ENCODE measurements around the gene PAPOLB. TPM values are rescaled to one million over a fixed set of nuclear protein-coding genes. Genes with fewer than 3 reads are reported as not detected.

PAPOLB gene
- polyA plus RNA-seq, 2 of the 4 experiments (the other 2 are of a cell fraction): not detected

DNA sequence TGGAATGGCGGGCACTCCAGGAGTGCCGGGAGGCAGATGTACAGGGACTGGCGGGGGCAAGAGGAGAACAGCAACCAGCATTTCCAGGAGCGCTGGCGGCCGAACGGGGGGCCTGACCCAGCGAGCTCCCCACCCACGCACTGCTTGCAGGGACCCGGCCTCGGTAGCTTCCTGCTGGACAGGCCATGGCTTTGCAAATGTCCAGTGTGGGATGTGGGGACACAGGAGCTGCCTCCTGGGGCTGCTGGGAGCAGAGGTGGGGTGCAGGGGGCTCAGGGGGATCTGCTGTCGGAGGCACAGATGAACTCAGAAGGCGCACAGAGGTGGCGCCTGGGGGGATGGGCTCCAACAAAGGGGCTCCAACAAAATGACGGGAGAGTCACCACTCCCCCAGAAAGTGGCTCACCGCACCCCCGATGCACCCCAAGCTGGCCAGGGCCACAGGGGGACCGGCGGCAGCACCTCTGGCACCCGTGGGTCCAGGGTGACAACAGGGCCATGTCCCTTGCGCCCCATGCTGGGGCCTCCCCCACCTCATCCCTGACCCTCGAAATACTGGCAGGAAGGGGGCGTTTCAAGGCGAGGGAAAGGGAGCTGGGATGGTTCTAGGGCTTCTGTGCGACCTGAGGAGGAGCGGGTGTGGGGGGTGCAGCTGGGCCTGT, 45.3 kb downstream of the PAPOLB start:
- CTCF ChIA-PET: interaction anchor here (0.9 to 1.8 kb wide), 5 partner anchors 8 to 358 kb away, joined by 3 to 7 read pairs (median 5); partner anchors contain the start of gene RADIL

DNA sequence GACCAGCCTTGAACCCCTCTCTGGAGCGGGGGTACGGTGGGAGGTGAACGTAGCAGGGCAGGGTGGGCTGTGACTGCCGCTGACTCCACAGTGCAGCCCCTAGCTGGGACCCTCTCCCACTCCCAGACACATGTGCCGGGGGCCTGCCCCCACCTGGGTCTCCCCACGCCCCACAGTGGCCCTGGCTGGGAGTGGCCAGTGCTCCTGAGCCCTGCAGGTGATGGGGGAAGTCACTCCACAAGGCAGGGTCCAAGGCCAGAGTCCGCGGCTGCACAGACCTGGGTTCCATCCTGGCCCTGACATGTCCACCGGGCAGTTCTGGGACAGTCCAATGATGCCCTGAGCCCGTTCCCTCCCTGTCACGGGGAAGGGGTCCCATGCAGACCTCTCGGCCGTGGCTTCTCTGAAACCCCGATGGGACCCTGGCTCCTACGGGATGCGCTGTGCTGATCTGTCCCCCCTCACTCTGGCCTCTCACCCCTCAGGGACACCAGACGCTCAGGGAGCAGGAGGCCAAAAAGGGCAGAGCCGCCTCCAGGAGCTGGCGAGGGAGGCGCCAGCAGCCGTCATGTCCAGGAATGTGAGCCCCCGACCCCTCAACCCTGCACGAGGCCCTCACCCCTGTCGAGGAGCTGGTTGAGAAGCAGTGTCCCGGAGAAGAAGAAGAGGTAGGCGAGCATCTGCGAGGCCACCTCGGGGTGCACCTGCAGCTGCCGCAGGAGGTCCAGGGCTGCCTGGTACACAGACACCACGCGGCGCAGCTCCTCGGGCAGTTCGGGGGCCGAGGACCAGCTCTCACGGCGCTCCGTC, 46.0 kb downstream of the PAPOLB start:
- Histone ChIP-seq H3K9me3 (no peaks in the 10 kb centered on the region), H3K4me1 (no peaks in the 10 kb centered on the region), H3K4me3 (no peak overlapping the region), H3K4me2 (no peak overlapping the region), H3K27ac (no peak overlapping the region)
- DNase-seq (ENCODE audit: low read depth in 1 of 2, low spot score in 1 of 2) (no peak), FAIRE-seq (no peak), ATAC-seq (no peak)
- 79% methylated on average over 25 of the region's 38 CpGs for WGBS (ENCODE audit: missing lambda C conversion rate)
- POLR2A ChIA-PET: interaction anchor here (0.6 kb wide), 1 partner anchor 153 kb away, joined by 9 read pairs; no protein-coding TSS in a partner anchor
- CTCF ChIA-PET: interaction anchor here (0.9 to 1.8 kb wide), 6 partner anchors 9 to 358 kb away, joined by 3 to 7 read pairs (median 6); partner anchors contain the start of gene RADIL
- TF ChIP-seq ZNF302 (CRISPR knock-in tag; IDR thresholded peaks at IDR 0.05): no peak
- no peak for TF ChIP-seq ZFP36 (IDR thresholded peaks at IDR 0.05; ENCODE audit: borderline replicate concordance, partially characterized antibody)
- TF ChIP-seq RARB (CRISPR knock-in tag; IDR thresholded peaks at IDR 0.05): no peak
- no peak for TF ChIP-seq HOXB13 (CRISPR knock-in tag; IDR thresholded peaks at IDR 0.05; ENCODE audit: low read depth)
- TF ChIP-seq, protein P1, sequence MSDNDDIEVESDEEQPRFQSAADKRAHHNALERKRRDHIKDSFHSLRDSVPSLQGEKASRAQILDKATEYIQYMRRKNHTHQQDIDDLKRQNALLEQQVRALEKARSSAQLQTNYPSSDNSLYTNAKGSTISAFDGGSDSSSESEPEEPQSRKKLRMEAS (IDR thresholded peaks at IDR 0.05): no peak
- no peak for TF ChIP-seq MAFK (IDR thresholded peaks at IDR 0.05; ENCODE audit: partially characterized antibody)
- TF ChIP-seq CHD4 (IDR thresholded peaks at IDR 0.05; ENCODE audit: borderline replicate concordance): no peak
- TF ChIP-seq BHLHE40 (IDR thresholded peaks at IDR 0.05; ENCODE audit: low read depth, low read length): no peak
- no peak for TF ChIP-seq RFX5 (IDR thresholded peaks at IDR 0.05)
- TF ChIP-seq FOSL2 (IDR thresholded peaks at IDR 0.05): no peak
- TF ChIP-seq FOSL2 (CRISPR knock-in tag; IDR thresholded peaks at IDR 0.05): no peak
- TF ChIP-seq PHF8 (IDR thresholded peaks at IDR 0.05; ENCODE audit: borderline replicate concordance, low read depth): no peak
- no peak for TF ChIP-seq JUN (IDR thresholded peaks at IDR 0.05)
- TF ChIP-seq, protein P2, sequence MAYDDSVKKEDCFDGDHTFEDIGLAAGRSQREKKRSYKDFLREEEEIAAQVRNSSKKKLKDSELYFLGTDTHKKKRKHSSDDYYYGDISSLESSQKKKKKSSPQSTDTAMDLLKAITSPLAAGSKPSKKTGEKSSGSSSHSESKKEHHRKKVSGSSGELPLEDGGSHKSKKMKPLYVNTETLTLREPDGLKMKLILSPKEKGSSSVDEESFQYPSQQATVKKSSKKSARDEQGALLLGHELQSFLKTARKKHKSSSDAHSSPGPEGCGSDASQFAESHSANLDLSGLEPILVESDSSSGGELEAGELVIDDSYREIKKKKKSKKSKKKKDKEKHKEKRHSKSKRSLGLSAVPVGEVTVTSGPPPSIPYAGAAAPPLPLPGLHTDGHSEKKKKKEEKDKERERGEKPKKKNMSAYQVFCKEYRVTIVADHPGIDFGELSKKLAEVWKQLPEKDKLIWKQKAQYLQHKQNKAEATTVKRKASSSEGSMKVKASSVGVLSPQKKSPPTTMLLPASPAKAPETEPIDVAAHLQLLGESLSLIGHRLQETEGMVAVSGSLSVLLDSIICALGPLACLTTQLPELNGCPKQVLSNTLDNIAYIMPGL (CRISPR knock-in tag; IDR thresholded peaks at IDR 0.05; ENCODE audit: borderline replicate concordance): no peak

More for the DNA sequence above, 45.3 kb downstream of the PAPOLB start:
- WGBS (ENCODE audit: missing lambda C conversion rate): 73% methylated on average over 11 of the region's 26 CpGs
- H3K27ac ChIP-seq: no peak overlapping the region
- TF ChIP-seq POLR2AphosphoS2 (conservative IDR thresholded peaks at IDR 0.05; ENCODE audit: low read length): no peak
- TF ChIP-seq, protein P2 (CRISPR knock-in tag; IDR thresholded peaks at IDR 0.05; ENCODE audit: borderline replicate concordance): no peak
- no peak for TF ChIP-seq MAZ (IDR thresholded peaks at IDR 0.05; ENCODE audit: borderline replicate concordance, low read depth, low read length)
- TF ChIP-seq ZNF302 (CRISPR knock-in tag; IDR thresholded peaks at IDR 0.05): no peak
- no peak for TF ChIP-seq CBX8 (IDR thresholded peaks at IDR 0.05)
- TF ChIP-seq RNF2 (IDR thresholded peaks at IDR 0.05; ENCODE audit: borderline replicate concordance, low read depth): no peak
- TF ChIP-seq, protein P3, sequence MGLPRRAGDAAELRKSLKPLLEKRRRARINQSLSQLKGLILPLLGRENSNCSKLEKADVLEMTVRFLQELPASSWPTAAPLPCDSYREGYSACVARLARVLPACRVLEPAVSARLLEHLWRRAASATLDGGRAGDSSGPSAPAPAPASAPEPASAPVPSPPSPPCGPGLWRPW (IDR thresholded peaks at IDR 0.05): no peak
- TF ChIP-seq, protein P4, sequence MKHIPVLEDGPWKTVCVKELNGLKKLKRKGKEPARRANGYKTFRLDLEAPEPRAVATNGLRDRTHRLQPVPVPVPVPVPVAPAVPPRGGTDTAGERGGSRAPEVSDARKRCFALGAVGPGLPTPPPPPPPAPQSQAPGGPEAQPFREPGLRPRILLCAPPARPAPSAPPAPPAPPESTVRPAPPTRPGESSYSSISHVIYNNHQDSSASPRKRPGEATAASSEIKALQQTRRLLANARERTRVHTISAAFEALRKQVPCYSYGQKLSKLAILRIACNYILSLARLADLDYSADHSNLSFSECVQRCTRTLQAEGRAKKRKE (CRISPR knock-in tag; IDR thresholded peaks at IDR 0.05; ENCODE audit: low read depth): no peak
- no peak for TF ChIP-seq HOXA7 (CRISPR knock-in tag; IDR thresholded peaks at IDR 0.05)
- no peak for TF ChIP-seq CEBPB (IDR thresholded peaks at IDR 0.05)
- TF ChIP-seq KDM1A (IDR thresholded peaks at IDR 0.05; ENCODE audit: low read depth): no peak
- no peak for TF ChIP-seq RFX5 (IDR thresholded peaks at IDR 0.05)
- TF ChIP-seq PHF8 (IDR thresholded peaks at IDR 0.05; ENCODE audit: borderline replicate concordance, low read depth): no peak
- no peak for TF ChIP-seq ESRRA (IDR thresholded peaks at IDR 0.05; ENCODE audit: borderline replicate concordance, low read length)
- TF ChIP-seq HDAC2 (IDR thresholded peaks at IDR 0.05): no peak
- TF ChIP-seq KDM5A (IDR thresholded peaks at IDR 0.05): no peak
- TF ChIP-seq, protein P5, sequence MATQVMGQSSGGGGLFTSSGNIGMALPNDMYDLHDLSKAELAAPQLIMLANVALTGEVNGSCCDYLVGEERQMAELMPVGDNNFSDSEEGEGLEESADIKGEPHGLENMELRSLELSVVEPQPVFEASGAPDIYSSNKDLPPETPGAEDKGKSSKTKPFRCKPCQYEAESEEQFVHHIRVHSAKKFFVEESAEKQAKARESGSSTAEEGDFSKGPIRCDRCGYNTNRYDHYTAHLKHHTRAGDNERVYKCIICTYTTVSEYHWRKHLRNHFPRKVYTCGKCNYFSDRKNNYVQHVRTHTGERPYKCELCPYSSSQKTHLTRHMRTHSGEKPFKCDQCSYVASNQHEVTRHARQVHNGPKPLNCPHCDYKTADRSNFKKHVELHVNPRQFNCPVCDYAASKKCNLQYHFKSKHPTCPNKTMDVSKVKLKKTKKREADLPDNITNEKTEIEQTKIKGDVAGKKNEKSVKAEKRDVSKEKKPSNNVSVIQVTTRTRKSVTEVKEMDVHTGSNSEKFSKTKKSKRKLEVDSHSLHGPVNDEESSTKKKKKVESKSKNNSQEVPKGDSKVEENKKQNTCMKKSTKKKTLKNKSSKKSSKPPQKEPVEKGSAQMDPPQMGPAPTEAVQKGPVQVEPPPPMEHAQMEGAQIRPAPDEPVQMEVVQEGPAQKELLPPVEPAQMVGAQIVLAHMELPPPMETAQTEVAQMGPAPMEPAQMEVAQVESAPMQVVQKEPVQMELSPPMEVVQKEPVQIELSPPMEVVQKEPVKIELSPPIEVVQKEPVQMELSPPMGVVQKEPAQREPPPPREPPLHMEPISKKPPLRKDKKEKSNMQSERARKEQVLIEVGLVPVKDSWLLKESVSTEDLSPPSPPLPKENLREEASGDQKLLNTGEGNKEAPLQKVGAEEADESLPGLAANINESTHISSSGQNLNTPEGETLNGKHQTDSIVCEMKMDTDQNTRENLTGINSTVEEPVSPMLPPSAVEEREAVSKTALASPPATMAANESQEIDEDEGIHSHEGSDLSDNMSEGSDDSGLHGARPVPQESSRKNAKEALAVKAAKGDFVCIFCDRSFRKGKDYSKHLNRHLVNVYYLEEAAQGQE (IDR thresholded peaks at IDR 0.05): no peak
- no peak for TF ChIP-seq HOXB5 (CRISPR knock-in tag; IDR thresholded peaks at IDR 0.05)
- TF ChIP-seq EHMT2 (IDR thresholded peaks at IDR 0.05; ENCODE audit: low read depth): no peak
- ATAC-seq (no peak), DNase-seq (ENCODE audit: low read depth in 1 of 2, low spot score in 1 of 2) (no peak), FAIRE-seq (no peak)
- H3K4me2 ChIP-seq: no peak overlapping the region
- no peaks in the 10 kb centered on the region for H3K4me1 ChIP-seq
- POLR2A ChIA-PET: no interaction called here
- no peak overlapping the region for H3K4me3 ChIP-seq
- no peaks in the 10 kb centered on the region for H3K9me3 ChIP-seq

Data from A549 (cell line).